HEK293 (cell line): ENCODE measurements around the gene AKNA.
A peak's percentile ranks its signal among the peaks of the same experiment; 100 is the strongest.

Experiments
- CTCF ChIA-PET: fragments of 350-600 bp; formaldehyde crosslinking; extraction: SDS; loops from one replicate; lab custom pipeline; 2021; ENCODE audit warnings: antibody characterized with exemption; lab: Yijun Ruan, JAX
- POLR2A ChIA-PET: fragments of 300-600 bp; formaldehyde crosslinking; extraction: SDS; loops from one replicate; lab custom pipeline; 2020; ENCODE audit warnings: antibody characterized with exemption, inconsistent platforms; lab: Yijun Ruan, JAX
- H3K27ac ChIP-seq: fragments of 200-500 bp; sonication (Bioruptor generic); 2 replicates; pipeline ENCODE4 v1.5.1; 2014; ENCODE audit warnings: low read depth, low read length, control low read depth, inconsistent platforms; ENCODE audit errors: extremely low read depth
- H3K36me3 ChIP-seq, 2 experiments: fragments of 200-500 bp in 1 of 2; sonication (Bioruptor generic) in 1 of 2; 1 replicate in 1 of 2; 2 replicates in 1 of 2; pipeline ENCODE4 v1.5.1; 2014 to 2017; ENCODE audit warnings: inconsistent platforms in 2 of 2, low read length in 2 of 2; ENCODE audit not compliant: control insufficient read depth in 2 of 2, insufficient read depth in 1 of 2
- H3K4me1 ChIP-seq: fragments of 200-500 bp; sonication (Bioruptor generic); 2 replicates; pipeline ENCODE4 v1.5.1; 2014; ENCODE audit warnings: mild to moderate bottlenecking, low read length, inconsistent platforms; ENCODE audit not compliant: control insufficient read depth, insufficient read depth
- H3K4me3 ChIP-seq: 2 replicates; pipeline ENCODE4 v1.5.1; 2011; ENCODE audit warnings: low read depth, mild to moderate bottlenecking, control low read depth, low read length, moderate library complexity
- H3K9me3 ChIP-seq: fragments of 200-500 bp; sonication (Bioruptor generic); 2 replicates; pipeline ENCODE4 v1.5.1; 2014; ENCODE audit warnings: low read depth, low read length, inconsistent platforms; ENCODE audit not compliant: control insufficient read depth, insufficient read depth
- SP2 ChIP-seq: fragments of 450-650 bp; formaldehyde crosslinking; IDR thresholded peaks from 2 replicates; pipeline ENCODE4 v1.5.1; 2016; ENCODE audit warnings: missing biosample characterization, missing genetic modification characterization
- TCF7L2 ChIP-seq: IDR thresholded peaks from 2 replicates; pipeline ENCODE4 v1.6.1; 2011; ENCODE audit warnings: low read depth, mild to moderate bottlenecking, inconsistent platforms, low read length, moderate library complexity, borderline replicate concordance
- ZIC2 ChIP-seq: fragments of 450-650 bp; formaldehyde crosslinking; IDR thresholded peaks from 2 replicates; pipeline ENCODE4 v1.5.1; 2016; ENCODE audit warnings: missing biosample characterization, missing genetic modification characterization
- ZNF184 ChIP-seq: fragments of 450-650 bp; IDR thresholded peaks from 2 replicates; pipeline ENCODE4 v1.5.1; 2018; ENCODE audit warnings: missing biosample characterization, mild to moderate bottlenecking, missing genetic modification characterization
- ZNF2 ChIP-seq: fragments of 450-650 bp; formaldehyde crosslinking; IDR thresholded peaks from 2 replicates; pipeline ENCODE4 v1.5.1; 2016; ENCODE audit warnings: missing biosample characterization, missing genetic modification characterization
- ZNF341 ChIP-seq: fragments of 450-650 bp; formaldehyde crosslinking; IDR thresholded peaks from 2 replicates; pipeline ENCODE4; 2016; ENCODE audit warnings: low read depth, missing biosample characterization, missing genetic modification characterization
- ZNF530 ChIP-seq: fragments of 450-650 bp; formaldehyde crosslinking; IDR thresholded peaks from 2 replicates; pipeline ENCODE4 v1.5.1; 2016; ENCODE audit warnings: low read depth, missing biosample characterization, missing genetic modification characterization
- ZNF707 ChIP-seq: fragments of 450-650 bp; formaldehyde crosslinking; IDR thresholded peaks from 2 replicates; pipeline ENCODE4 v1.5.1; 2016; ENCODE audit warnings: missing biosample characterization, missing genetic modification characterization
- ZNF768 ChIP-seq: fragments of 450-650 bp; formaldehyde crosslinking; IDR thresholded peaks from 2 replicates; pipeline ENCODE4 v1.5.1; 2018; ENCODE audit warnings: missing biosample characterization, mild to moderate bottlenecking, missing genetic modification characterization
- TF ChIP-seq, protein P1 (sequence below): fragments of 450-650 bp; formaldehyde crosslinking; IDR thresholded peaks from 2 replicates; pipeline ENCODE4 v1.5.1; 2016; ENCODE audit warnings: missing biosample characterization, missing genetic modification characterization
- TF ChIP-seq, protein P2 (sequence below): fragments of 450-650 bp; formaldehyde crosslinking; IDR thresholded peaks from 2 replicates; pipeline ENCODE4 v1.5.1; 2017; ENCODE audit warnings: missing biosample characterization, missing genetic modification characterization
- TF ChIP-seq, protein P3 (sequence below): fragments of 450-650 bp; formaldehyde crosslinking; IDR thresholded peaks from 2 replicates; pipeline ENCODE4 v1.5.1; 2017; ENCODE audit warnings: missing biosample characterization, missing genetic modification characterization

The AKNA gene

DNA sequence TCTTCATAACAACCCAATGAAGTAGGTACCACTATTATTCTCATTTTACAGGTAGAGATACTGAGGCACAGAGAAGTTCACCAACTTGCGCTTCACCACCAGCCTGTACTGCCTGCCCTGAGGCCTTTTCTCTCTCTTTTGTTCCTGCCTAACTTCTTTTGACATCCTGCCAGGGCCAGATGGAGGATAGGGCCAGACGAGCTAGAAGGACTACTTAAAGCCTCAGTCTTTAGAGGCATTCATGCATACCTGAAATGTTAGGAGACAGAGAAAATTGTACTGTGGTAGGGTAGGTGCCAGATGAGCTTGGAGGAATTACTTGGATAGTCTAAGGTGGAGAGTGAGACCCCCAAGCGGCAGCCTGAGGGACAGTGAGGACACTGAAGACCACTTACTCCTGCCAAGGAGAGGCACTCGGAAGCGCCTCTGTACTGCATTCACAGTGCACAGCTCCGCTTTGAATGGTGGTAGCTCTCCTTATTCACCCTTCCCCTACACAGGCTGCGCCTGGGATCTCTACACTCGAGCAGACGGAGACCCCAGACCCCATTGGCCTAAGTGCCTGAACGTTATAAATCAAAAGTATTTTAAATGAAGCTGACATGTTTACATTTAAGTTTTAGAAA lies 71.1 kb downstream of the AKNA start:
- Histone ChIP-seq H3K4me1 (no peaks in the 10 kb centered on the region), H3K27ac (no peak overlapping the region), H3K36me3 (no peaks in the 10 kb centered on the region), H3K9me3 (no peaks in the 10 kb centered on the region), H3K4me3 (no peak overlapping the region)
- POLR2A ChIA-PET = no interaction called here
- CTCF ChIA-PET = interaction anchor here (0.6 to 2.0 kb wide), 4 partner anchors 22 to 234 kb away, joined by 3 to 7 read pairs (median 4); no protein-coding TSS in a partner anchor
- TF ChIP-seq TCF7L2 (no peak), SP2 (tag by site-specific recombination) (no peak), ZNF2 (tag by site-specific recombination) (no peak), ZNF530 (tag by site-specific recombination) (no peak)
- TF ChIP-seq, protein P1, sequence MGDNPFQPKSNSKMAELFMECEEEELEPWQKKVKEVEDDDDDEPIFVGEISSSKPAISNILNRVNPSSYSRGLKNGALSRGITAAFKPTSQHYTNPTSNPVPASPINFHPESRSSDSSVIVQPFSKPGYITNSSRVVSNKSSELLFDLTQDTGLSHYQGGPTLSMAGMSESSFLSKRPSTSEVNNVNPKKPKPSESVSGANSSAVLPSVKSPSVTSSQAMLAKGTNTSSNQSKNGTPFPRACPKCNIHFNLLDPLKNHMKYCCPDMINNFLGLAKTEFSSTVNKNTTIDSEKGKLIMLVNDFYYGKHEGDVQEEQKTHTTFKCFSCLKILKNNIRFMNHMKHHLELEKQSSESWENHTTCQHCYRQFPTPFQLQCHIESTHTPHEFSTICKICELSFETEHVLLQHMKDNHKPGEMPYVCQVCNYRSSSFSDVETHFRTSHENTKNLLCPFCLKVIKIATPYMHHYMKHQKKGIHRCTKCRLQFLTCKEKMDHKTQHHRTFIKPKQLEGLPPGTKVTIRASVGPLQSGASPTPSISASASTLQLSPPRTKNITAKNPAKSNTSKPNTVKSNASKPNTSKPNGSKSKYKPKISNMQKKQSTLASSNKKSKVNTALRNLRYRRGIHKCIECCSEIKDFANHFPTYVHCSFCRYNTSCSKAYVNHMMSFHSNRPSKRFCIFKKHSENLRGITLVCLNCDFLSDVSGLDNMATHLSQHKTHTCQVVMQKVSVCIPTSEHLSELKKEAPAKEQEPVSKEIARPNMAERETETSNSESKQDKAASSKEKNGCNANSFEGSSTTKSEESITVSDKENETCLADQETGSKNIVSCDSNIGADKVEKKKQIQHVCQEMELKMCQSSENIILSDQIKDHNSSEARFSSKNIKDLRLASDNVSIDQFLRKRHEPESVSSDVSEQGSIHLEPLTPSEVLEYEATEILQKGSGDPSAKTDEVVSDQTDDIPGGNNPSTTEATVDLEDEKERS (tag by site-specific recombination) = no peak

DNA sequence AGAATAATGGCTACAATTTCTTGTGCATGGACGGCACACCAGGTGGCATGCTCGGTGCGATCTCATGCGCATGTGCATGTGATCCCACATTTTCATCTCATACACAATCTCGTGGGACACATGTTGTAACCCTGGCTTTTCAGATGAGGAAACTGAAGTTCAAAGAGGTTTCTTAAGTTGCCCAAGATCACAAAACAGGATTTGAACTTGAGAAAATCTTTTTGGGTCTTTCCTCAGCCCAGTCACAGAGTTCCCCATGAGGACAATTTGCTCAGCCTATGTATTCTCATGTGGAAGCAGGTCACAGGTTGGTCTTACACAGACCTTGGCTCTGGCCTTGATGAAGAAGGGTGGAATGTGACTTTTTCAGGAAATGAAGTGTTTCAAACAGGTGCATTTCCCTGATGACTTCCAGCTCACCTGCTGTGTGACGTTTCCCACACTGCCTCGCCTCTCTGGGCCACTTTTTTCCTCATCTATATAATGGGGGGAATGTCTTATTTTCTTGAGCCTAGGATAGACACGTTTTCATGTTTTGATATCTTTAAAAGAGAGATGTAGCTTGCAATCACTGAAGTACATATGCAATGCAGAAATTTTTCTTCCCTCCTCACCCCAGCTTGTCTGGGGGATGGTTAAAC lies 71.9 kb downstream of the AKNA start:
- 0 out of 2 replicates have a peak, but pooled peaks have one; percentile 39 for TF ChIP-seq ZNF768 (tag by site-specific recombination)
- TF ChIP-seq ZNF707 (tag by site-specific recombination) = no peak
- TF ChIP-seq, protein P2, sequence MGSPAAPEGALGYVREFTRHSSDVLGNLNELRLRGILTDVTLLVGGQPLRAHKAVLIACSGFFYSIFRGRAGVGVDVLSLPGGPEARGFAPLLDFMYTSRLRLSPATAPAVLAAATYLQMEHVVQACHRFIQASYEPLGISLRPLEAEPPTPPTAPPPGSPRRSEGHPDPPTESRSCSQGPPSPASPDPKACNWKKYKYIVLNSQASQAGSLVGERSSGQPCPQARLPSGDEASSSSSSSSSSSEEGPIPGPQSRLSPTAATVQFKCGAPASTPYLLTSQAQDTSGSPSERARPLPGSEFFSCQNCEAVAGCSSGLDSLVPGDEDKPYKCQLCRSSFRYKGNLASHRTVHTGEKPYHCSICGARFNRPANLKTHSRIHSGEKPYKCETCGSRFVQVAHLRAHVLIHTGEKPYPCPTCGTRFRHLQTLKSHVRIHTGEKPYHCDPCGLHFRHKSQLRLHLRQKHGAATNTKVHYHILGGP = no peak
- no peak for TF ChIP-seq ZNF184
- no peak for TF ChIP-seq ZIC2
- Histone ChIP-seq H3K27ac (no peak overlapping the region), H3K9me3 (no peaks in the 10 kb centered on the region), H3K4me3 (no peak overlapping the region), H3K36me3 (no peaks in the 10 kb centered on the region), H3K4me1 (no peaks in the 10 kb centered on the region)
- ChIA-PET CTCF (interaction anchor here (0.6 to 2.0 kb wide), 3 partner anchors 29 to 234 kb away, joined by 3 to 7 read pairs (median 3); no protein-coding TSS in a partner anchor), POLR2A (no interaction called here)

DNA sequence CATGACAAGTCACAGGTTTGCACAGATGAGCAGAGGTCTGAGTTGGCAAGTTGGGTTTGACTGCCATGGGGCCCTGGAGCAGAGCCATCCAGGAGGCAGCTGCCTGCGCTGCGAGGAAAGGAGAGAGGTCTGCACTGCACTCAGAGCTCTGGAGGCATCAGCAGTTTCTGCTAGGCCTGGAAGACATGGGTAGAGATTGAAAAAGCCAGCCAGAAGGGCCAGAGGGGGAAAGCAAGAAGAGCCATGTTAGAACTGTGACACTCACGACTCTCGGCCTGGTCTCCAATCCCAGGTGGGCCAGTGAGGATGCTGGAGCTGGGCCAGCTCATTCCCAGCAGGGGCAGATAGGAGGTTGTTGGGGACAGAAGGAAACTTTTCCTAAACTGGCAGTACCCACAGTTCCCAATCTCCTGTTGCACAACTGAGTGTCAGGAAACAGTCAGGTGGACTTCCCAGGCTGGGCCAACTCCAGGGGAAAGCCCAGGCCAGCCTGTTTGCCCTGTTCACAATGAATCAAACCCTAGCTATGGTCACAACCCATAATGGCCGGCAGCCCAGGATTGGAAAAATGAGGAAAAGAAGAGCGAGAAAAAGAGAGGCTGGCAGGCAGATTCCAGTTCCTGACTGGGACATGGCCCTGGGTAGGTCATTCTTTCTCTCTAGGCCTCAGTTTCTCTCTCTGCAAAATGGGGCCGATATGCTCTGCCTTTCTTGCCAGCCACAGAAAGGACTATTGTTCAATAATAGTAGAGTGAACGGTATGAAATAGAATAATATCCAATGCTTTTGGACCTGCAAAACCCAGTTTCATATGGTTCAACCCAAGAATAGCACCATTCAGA lies 72.7 kb downstream of the AKNA start:
- CTCF ChIA-PET = interaction anchor here (0.6 to 2.4 kb wide), 6 partner anchors 24 to 597 kb away, joined by 3 to 11 read pairs (median 4); no protein-coding TSS in a partner anchor

More for the DNA sequence above, 72.7 kb downstream of the AKNA start:
- H3K4me3 ChIP-seq = no peak overlapping the region
- no peaks in the 10 kb centered on the region for H3K36me3 ChIP-seq
- TF ChIP-seq, protein P3, sequence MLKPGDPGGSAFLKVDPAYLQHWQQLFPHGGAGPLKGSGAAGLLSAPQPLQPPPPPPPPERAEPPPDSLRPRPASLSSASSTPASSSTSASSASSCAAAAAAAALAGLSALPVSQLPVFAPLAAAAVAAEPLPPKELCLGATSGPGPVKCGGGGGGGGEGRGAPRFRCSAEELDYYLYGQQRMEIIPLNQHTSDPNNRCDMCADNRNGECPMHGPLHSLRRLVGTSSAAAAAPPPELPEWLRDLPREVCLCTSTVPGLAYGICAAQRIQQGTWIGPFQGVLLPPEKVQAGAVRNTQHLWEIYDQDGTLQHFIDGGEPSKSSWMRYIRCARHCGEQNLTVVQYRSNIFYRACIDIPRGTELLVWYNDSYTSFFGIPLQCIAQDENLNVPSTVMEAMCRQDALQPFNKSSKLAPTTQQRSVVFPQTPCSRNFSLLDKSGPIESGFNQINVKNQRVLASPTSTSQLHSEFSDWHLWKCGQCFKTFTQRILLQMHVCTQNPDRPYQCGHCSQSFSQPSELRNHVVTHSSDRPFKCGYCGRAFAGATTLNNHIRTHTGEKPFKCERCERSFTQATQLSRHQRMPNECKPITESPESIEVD (tag by site-specific recombination) = no peak
- peak; percentile 50 for TF ChIP-seq ZNF341 (tag by site-specific recombination)
- no peaks in the 10 kb centered on the region for H3K9me3 ChIP-seq
- POLR2A ChIA-PET = no interaction called here
- H3K27ac ChIP-seq = no peak overlapping the region
- no peaks in the 10 kb centered on the region for H3K4me1 ChIP-seq
